HAP-1 (cell line): ENCODE results near the gene PRKCH.
"Not testable (repeated sequence)": the region's sequence is repeated elsewhere in the genome, so short reads cannot be mapped to it uniquely, and the experiment has no call there.

Source experiments
- DNase-seq, 2 experiments: peaks; one replicate each; pipeline ENCODE4 v3.0.0-alpha.2; 2016 to 2020; ENCODE audit warnings: low spot score in 2 of 2
- H3K27me3 ChIP-seq: fragments of 250-450 bp; sonication (Bioruptor Pico); 2 replicates; pipeline ENCODE4 v1.5.1; 2020; ENCODE audit warnings: low read depth, mild to moderate bottlenecking, moderate library complexity
- H3K36me3 ChIP-seq: fragments of 250-450 bp; sonication (Bioruptor Pico); replicated peaks from 2 replicates; pipeline ENCODE4 v1.5.1; 2020; ENCODE audit warnings: mild to moderate bottlenecking
- H3K4me1 ChIP-seq: fragments of 250-450 bp; sonication (Bioruptor Pico); 2 replicates; pipeline ENCODE4 v1.5.1; 2020; ENCODE audit warnings: mild to moderate bottlenecking
- H3K4me3 ChIP-seq: fragments of 250-450 bp; sonication (Bioruptor Pico); 2 replicates; pipeline ENCODE4 v1.5.1; 2020; ENCODE audit warnings: mild to moderate bottlenecking, moderate library complexity
- H3K9me3 ChIP-seq: fragments of 250-450 bp; sonication (Bioruptor Pico); 2 replicates; pipeline ENCODE4 v1.5.1; 2020; ENCODE audit warnings: mild to moderate bottlenecking, moderate library complexity
- in situ Hi-C: fragments of 300-500 bp; cut with MboI; formaldehyde crosslinking; loops from 3 replicates; pipeline ENCODE4 v1.14.3; 2020; ENCODE audit warnings: low sequenced_read_pairs, inconsistent platforms, mixed read lengths

The PRKCH gene

GRCh38 chr14:61290701-61291100 is 30.7 kb upstream of the PRKCH start:
- DNase-seq = no peak
- Histone ChIP-seq H3K4me3 (no peak overlapping the region), H3K9me3 (no peaks in the 10 kb centered on the region), H3K36me3 (no peaks in the 10 kb centered on the region), H3K27me3 (no peaks in the 10 kb centered on the region), H3K4me1 (no peaks in the 10 kb centered on the region)
- in situ Hi-C loops = no loop called here

GRCh38 chr14:61296151-61296550 is 25.2 kb upstream of the PRKCH start:
- Histone ChIP-seq H3K4me3 (no peak overlapping the region), H3K9me3 (no peaks in the 10 kb centered on the region), H3K36me3 (no peaks in the 10 kb centered on the region), H3K4me1 (no peaks in the 10 kb centered on the region), H3K27me3 (no peaks in the 10 kb centered on the region)
- in situ Hi-C loops = no loop called here
- no peak for DNase-seq

GRCh38 chr14:61296719-61297502 is 24.5 kb upstream of the PRKCH start:
- Histone ChIP-seq H3K36me3 (no peaks in the 10 kb centered on the region), H3K4me1 (no peaks in the 10 kb centered on the region), H3K27me3 (no peaks in the 10 kb centered on the region), H3K4me3 (no peak overlapping the region), H3K9me3 (no peaks in the 10 kb centered on the region)
- DNase-seq = peak in 1 of 2 experiments; percentile 15
- in situ Hi-C loops = no loop called here

- Histone ChIP-seq H3K9me3 (no peaks in the 10 kb centered on the region), H3K4me1 (no peaks in the 10 kb centered on the region), H3K27me3 (no peaks in the 10 kb centered on the region), H3K4me3 (no peak overlapping the region), H3K36me3 (no peaks in the 10 kb centered on the region)
- in situ Hi-C loops = no loop called here
- DNase-seq = no peak
Observed at GRCh38 chr14:61297581-61297980, 23.8 kb upstream of the PRKCH start.

DNA sequence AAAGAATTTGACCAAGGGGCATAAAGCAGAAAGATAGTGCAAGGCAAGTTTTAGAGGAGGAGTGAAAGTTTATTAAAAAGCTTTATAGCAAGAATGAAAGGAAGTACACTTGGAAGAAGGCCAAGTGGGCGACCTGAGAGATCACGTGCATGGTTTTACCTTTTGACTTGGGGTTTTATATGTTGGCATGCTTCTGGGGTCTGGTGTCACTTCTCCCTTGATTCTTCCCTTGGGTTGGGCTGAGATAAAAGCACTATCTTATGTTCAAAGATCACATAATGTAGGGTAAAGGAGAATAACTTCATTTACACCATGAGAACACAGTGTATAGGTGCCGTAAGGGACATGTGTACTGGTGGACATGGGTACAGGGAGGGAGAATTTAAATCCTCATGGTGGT is 22.6 kb upstream of the PRKCH start:
- in situ Hi-C loops = no loop called here
- H3K4me1 ChIP-seq = no peaks in the 10 kb centered on the region

DNA sequence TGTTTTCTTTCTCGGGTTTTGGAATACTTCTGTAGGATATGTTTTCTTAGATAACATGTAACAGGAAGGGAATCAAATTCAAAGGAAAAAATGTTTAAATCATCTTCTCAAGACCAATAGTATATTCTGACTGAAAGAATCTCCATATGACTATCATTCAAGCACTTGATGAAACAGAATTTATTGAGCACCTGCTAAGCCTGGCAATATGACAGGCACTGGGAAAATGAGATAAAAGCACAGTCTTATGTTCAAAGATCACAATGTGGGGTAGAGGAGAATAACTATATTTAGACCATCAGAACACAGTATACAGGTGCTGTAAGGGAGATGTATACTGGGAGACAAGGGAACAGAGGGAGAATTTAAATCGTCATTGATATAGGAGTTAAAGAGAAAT is 21.2 kb upstream of the PRKCH start:
- Histone ChIP-seq H3K27me3 (no peaks in the 10 kb centered on the region), H3K9me3 (no peaks in the 10 kb centered on the region), H3K4me3 (no peak overlapping the region), H3K36me3 (no peaks in the 10 kb centered on the region), H3K4me1 (no peaks in the 10 kb centered on the region)
- in situ Hi-C loops = no loop called here
- no peak for DNase-seq

More for the DNA sequence above, 22.6 kb upstream of the PRKCH start:
- no peaks in the 10 kb centered on the region for H3K27me3 ChIP-seq
- H3K9me3 ChIP-seq = no peaks in the 10 kb centered on the region
- no peak for DNase-seq
- no peak overlapping the region for H3K4me3 ChIP-seq
- no peaks in the 10 kb centered on the region for H3K36me3 ChIP-seq

DNA sequence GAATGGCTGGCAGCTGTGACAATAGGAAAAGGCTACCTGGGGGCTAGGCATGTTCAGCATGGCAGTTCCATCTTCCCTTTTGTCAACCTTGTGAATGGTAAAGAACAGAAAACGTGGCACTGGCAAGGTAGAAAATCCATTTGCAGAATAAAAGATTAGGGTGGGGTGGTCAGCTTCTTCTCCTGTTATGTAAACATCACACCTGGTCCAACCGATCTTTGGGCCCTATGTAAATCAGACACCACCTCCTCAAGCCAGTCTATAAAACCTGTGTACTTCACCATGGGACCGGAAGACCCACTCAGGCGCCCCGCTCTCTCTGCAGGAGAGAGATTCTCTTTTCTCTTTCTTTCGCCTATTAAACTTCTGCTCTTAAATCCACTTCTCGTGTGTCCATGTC is 20.6 kb upstream of the PRKCH start:
- no peak for DNase-seq
- Histone ChIP-seq H3K27me3 (no peaks in the 10 kb centered on the region), H3K9me3 (no peaks in the 10 kb centered on the region), H3K36me3 (no peaks in the 10 kb centered on the region), H3K4me1 (no peaks in the 10 kb centered on the region), H3K4me3 (no peak overlapping the region)
- in situ Hi-C loops = no loop called here

GRCh38 chr14:61304688-61305087 is 16.7 kb upstream of the PRKCH start:
- DNase-seq = no peak
- in situ Hi-C loops = no loop called here
- Histone ChIP-seq H3K9me3 (no peaks in the 10 kb centered on the region), H3K36me3 (no peaks in the 10 kb centered on the region), H3K4me1 (no peaks in the 10 kb centered on the region), H3K4me3 (no peak overlapping the region), H3K27me3 (no peaks in the 10 kb centered on the region)

DNA sequence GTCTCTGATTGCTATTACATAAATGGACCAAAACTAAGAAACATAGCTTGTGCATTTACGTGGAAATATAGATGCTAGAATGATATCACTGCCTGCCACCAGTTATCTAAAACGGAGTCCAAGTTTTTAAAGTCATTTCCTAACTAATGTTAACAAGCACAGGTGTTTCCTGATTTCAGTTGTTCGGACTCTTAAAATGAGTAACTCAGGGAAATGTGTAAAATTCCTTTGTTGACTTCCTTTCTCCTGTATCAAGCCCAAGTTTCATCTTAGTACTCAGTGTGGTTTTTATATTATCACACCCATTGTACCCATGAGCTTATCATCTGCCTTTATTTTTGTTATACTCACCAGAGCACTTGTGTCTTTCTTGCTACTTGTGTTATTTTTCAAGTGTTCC is 13.2 kb upstream of the PRKCH start:
- no peak overlapping the region for H3K4me3 ChIP-seq
- DNase-seq = no peak
- in situ Hi-C loops = no loop called here
- H3K36me3 ChIP-seq = no peaks in the 10 kb centered on the region
- H3K27me3 ChIP-seq = no peaks in the 10 kb centered on the region
- H3K4me1 ChIP-seq = no peaks in the 10 kb centered on the region
- H3K9me3 ChIP-seq = no peaks in the 10 kb centered on the region

- H3K27me3 ChIP-seq, in situ Hi-C loops, H3K36me3 ChIP-seq, H3K4me3 ChIP-seq, H3K4me1 ChIP-seq, H3K9me3 ChIP-seq, DNase-seq: not testable (repeated sequence)
Observed at GRCh38 chr14:61308701-61309100, 12.7 kb upstream of the PRKCH start.

DNA sequence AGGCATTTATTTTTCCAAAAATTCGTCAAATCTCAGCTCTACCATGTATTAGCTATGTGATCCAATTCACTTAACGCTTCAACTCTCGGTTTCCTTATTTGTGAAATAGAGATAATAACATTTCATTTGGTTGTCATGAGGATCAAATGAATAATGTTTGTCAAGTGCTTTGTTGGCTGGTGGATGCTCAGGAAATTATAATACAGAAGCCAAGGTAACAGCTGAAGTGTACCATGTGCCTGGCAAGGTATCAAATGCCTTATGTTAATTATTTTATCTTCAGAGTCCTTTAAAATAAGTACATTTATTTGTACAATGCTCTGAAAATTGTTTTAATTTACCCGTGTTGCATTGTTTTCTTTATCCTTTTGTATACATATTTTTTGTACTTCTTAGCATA is 6.1 kb upstream of the PRKCH start:
- in situ Hi-C loops = no loop called here
- H3K9me3 ChIP-seq = no peaks in the 10 kb centered on the region
- DNase-seq = no peak
- no peaks in the 10 kb centered on the region for H3K36me3 ChIP-seq
- no peaks in the 10 kb centered on the region for H3K27me3 ChIP-seq
- no peaks in the 10 kb centered on the region for H3K4me1 ChIP-seq
- no peak overlapping the region for H3K4me3 ChIP-seq

GRCh38 chr14:61319086-61319485 is 2.3 kb upstream of the PRKCH start:
- Histone ChIP-seq H3K4me3 (no peak overlapping the region), H3K27me3 (peaks cover 26% of the 10 kb centered on the region), H3K36me3 (no peaks in the 10 kb centered on the region), H3K4me1 (peaks cover 3% of the 10 kb centered on the region; the same call in 1 of the 2 replicates), H3K9me3 (no peaks in the 10 kb centered on the region)
- in situ Hi-C loops = no loop called here
- no peak for DNase-seq

DNA sequence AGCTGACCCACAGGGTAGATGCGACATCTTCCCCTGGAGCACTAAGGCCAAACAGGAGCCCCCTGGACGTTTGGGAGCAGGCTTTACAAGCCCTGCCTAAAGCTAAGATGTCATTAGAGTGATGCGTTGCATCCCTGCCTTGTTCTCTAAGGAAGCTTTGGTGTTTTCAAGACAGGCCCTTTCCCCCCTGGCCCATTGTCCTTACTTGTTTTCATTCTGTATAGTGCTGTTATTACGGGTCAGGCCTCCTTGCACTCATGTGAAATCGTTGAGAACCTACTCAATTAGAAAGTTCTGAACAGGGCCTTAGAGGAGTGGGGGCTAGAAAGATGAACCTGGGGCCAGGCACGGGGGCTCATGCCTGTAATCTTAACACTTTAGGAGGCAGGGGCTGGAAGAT is 1.7 kb upstream of the PRKCH start:
- Histone ChIP-seq H3K36me3 (no peaks in the 10 kb centered on the region), H3K4me3 (no peak overlapping the region), H3K4me1 (peaks cover 3% of the 10 kb centered on the region; the same call in 1 of the 2 replicates), H3K27me3 (peaks cover 28% of the 10 kb centered on the region), H3K9me3 (no peaks in the 10 kb centered on the region)
- in situ Hi-C loops = no loop called here
- no peak for DNase-seq

GRCh38 chr14:61320170-61320569 is 1.2 kb upstream of the PRKCH start:
- H3K36me3 ChIP-seq, H3K4me3 ChIP-seq, in situ Hi-C loops, H3K9me3 ChIP-seq, H3K4me1 ChIP-seq, DNase-seq: not testable (repeated sequence)
- peaks cover 28% of the 10 kb centered on the region for H3K27me3 ChIP-seq
